HCT116 (cell line): ENCODE measurements around the gene TMEM131. TPM values are rescaled to one million over a fixed set of nuclear protein-coding genes. Genes with fewer than 3 reads are reported as not detected.

Source experiments
- ATAC-seq: fragments of 200-7000 bp; cut with Tn5 transposase; 2 replicates; pipeline ENCODE4 v1.9.1; 2020; ENCODE audit warnings: mild to moderate bottlenecking, moderate library complexity
- BruUV-seq: library from RNA; stranded (reverse); fragments of 400-500 nt; replicated peaks from 2 replicates; lab custom pipeline; 2021; lab: Mats Ljungman, UMichigan
- CTCF ChIA-PET: fragments of 300-600 bp; sonication (Branson Sonifier 250); formaldehyde crosslinking; loops from one replicate; lab custom pipeline; 2021; ENCODE audit warnings: antibody characterized with exemption; lab: Charles Lee
- POLR2A ChIA-PET: fragments of 300-600, 350-600 bp; sonication (Branson Sonifier 250); formaldehyde crosslinking; loops from one replicate; lab custom pipeline; 2021; ENCODE audit warnings: antibody characterized with exemption; lab: Charles Lee
- RAD21 ChIA-PET, 2 experiments: fragments of 300-600 bp; sonication (Branson Sonifier 250); formaldehyde crosslinking; loops; one replicate each; lab custom pipeline; 2023; ENCODE audit warnings: low total read pairs in 2 of 2; ENCODE audit not compliant: uncharacterized antibody in 2 of 2, unreplicated experiment in 2 of 2, low non-redundant PET in 1 of 2; lab: Charles Lee
- DNase-seq: peaks from one replicate; pipeline ENCODE4 v3.0.0-alpha.2; 2010; ENCODE audit warnings: low read depth, low spot score
- H2AFZ ChIP-seq: fragments of 200-600 bp; shearing (Covaris generic), sonication (generic); 2 replicates; pipeline ENCODE4 v1.6.1; 2017; ENCODE audit warnings: low read depth, mixed run types, mixed read lengths, antibody characterized with exemption, low read length; ENCODE audit not compliant: poor library complexity, severe bottlenecking
- H3K27ac ChIP-seq: 2 replicates; pipeline ENCODE4 v1.5.1; 2012; ENCODE audit warnings: low read depth, low read length
- H3K27me3 ChIP-seq: fragments of 200-600 bp; sonication (generic); 2 replicates; pipeline ENCODE4 v1.6.1; 2016; ENCODE audit warnings: mixed run types, low read length, mixed read lengths; ENCODE audit not compliant: insufficient read depth
- H3K36me3 ChIP-seq, 2 experiments: fragments of 200-500 bp in 1 of 2; fragments of 200-600 bp in 1 of 2; sonication (Bioruptor generic) in 1 of 2; sonication (generic) in 1 of 2; 2 replicates each; pipeline versions ENCODE4 v1.5.1 to v1.6.1; 2014 to 2016; ENCODE audit warnings: low read length in 2 of 2, inconsistent platforms in 1 of 2, mixed read lengths in 1 of 2, mixed run types in 1 of 2; ENCODE audit not compliant: insufficient read depth in 2 of 2, control insufficient read depth in 1 of 2
- H3K4me1 ChIP-seq, 2 experiments: fragments of 200-600 bp in 1 of 2; sonication (generic) in 1 of 2; 2 replicates each; pipeline versions ENCODE4 v1.5.1 to v1.6.1; 2012 to 2017; ENCODE audit warnings: low read length in 2 of 2, inconsistent platforms in 1 of 2, mild to moderate bottlenecking in 1 of 2, mixed read lengths in 1 of 2, mixed run types in 1 of 2, moderate library complexity in 1 of 2; ENCODE audit not compliant: insufficient read depth in 2 of 2, control insufficient read depth in 1 of 2
- H3K4me2 ChIP-seq: fragments of 200-600 bp; sonication (generic); 2 replicates; pipeline ENCODE4 v1.6.1; 2017; ENCODE audit warnings: mixed run types, low read length, mixed read lengths
- H3K4me3 ChIP-seq, 2 experiments: fragments of 200-600 bp in 1 of 2; sonication (generic) in 1 of 2; replicated peaks in 1 of 2; 2 replicates each; pipeline ENCODE4 v1.5.1; 2011 to 2016; ENCODE audit warnings: low read length in 2 of 2, control low read depth in 1 of 2, low read depth in 1 of 2, mild to moderate bottlenecking in 1 of 2, mixed read lengths in 1 of 2, mixed run types in 1 of 2
- H3K79me2 ChIP-seq: fragments of 200-600 bp; sonication (generic); 2 replicates; pipeline ENCODE4 v1.6.1; 2017; ENCODE audit warnings: mild to moderate bottlenecking, mixed run types, low read length, moderate library complexity, mixed read lengths; ENCODE audit not compliant: insufficient read depth
- H3K9ac ChIP-seq: fragments of 200-600 bp; sonication (generic); 2 replicates; pipeline ENCODE4 v1.6.1; 2016; ENCODE audit warnings: low read length, mixed read lengths
- H3K9me2 ChIP-seq: fragments of 200-600 bp; sonication (generic), shearing (Covaris generic); 2 replicates; pipeline ENCODE4 v1.6.1; 2017; ENCODE audit warnings: mixed run types, mild to moderate bottlenecking, moderate library complexity; ENCODE audit not compliant: insufficient read depth
- H3K9me3 ChIP-seq, 2 experiments: fragments of 200-500 bp in 1 of 2; fragments of 200-600 bp in 1 of 2; sonication (Bioruptor generic) in 1 of 2; sonication (generic) in 1 of 2; 2 replicates each; pipeline ENCODE4 v1.6.1; 2014 to 2017; ENCODE audit warnings: low read length in 2 of 2, mixed read lengths in 2 of 2, inconsistent platforms in 1 of 2, low read depth in 1 of 2, mild to moderate bottlenecking in 1 of 2, mixed run types in 1 of 2, moderate library complexity in 1 of 2; ENCODE audit not compliant: control insufficient read depth in 1 of 2, insufficient read depth in 1 of 2
- H4K20me1 ChIP-seq: fragments of 200-600 bp; sonication (generic), shearing (Covaris generic); 2 replicates; pipeline ENCODE4 v1.6.1; 2017; ENCODE audit warnings: mixed run types, mild to moderate bottlenecking, moderate library complexity; ENCODE audit not compliant: insufficient read depth
- ELF1 ChIP-seq: IDR thresholded peaks from 2 replicates; pipeline ENCODE4 v1.6.1; 2012; ENCODE audit warnings: low read depth, borderline replicate concordance
- EZH2 ChIP-seq: fragments of 200-600 bp; sonication (generic); IDR thresholded peaks from 2 replicates; pipeline ENCODE4 v1.6.1; 2017; ENCODE audit warnings: antibody characterized with exemption, mixed run types
- FOSL1 ChIP-seq: IDR thresholded peaks from 2 replicates; pipeline ENCODE4 v1.6.1; 2012; ENCODE audit warnings: low read depth
- JUND ChIP-seq: IDR thresholded peaks from 2 replicates; pipeline ENCODE4 v1.6.1; 2012
- POLR2A ChIP-seq: IDR thresholded peaks from 2 replicates; pipeline ENCODE4 v1.7.0; 2011; ENCODE audit warnings: borderline replicate concordance; ENCODE audit not compliant: insufficient read depth, insufficient read length; ENCODE audit errors: extremely low read depth
- SIN3A ChIP-seq: IDR thresholded peaks from 2 replicates; pipeline ENCODE4 v1.6.1; 2012; ENCODE audit warnings: low read depth
- TCF7L2 ChIP-seq: IDR thresholded peaks from 2 replicates; pipeline ENCODE4 v1.7.0; 2011; ENCODE audit warnings: borderline replicate concordance, inconsistent platforms; ENCODE audit not compliant: insufficient read depth, insufficient read length; ENCODE audit errors: extremely low read depth
- ZNF274 ChIP-seq: fragments of 200-500 bp; sonication (Bioruptor generic); IDR thresholded peaks from 2 replicates; pipeline ENCODE4 v1.6.1; 2014; ENCODE audit warnings: mild to moderate bottlenecking, low read depth, low read length, inconsistent platforms
- intact Hi-C: fragments of 100-400 bp; cut with micrococcal nuclease; formaldehyde crosslinking; loops from 2 replicates; pipeline ENCODE4 v1.10.0; 2022
- total RNA-seq: library from RNA; stranded (reverse); gene quantifications from one replicate; pipeline ENCODE4 v1.2.1, GENCODE V29; 2021; ENCODE audit not compliant: unreplicated experiment
- TF ChIP-seq, protein P1 (sequence below), 3 experiments: fragments of 200-600 bp in 1 of 3; sonication (generic) in 1 of 3; IDR thresholded peaks in 2 of 3; conservative IDR thresholded peaks in 1 of 3; 2 replicates each; pipeline ENCODE4 v1.5.1; 2012 to 2017; ENCODE audit warnings: low read depth in 2 of 3, low read length in 2 of 3, antibody characterized with exemption in 1 of 3, borderline replicate concordance in 1 of 3, control low read depth in 1 of 3, mild to moderate bottlenecking in 1 of 3, mixed read lengths in 1 of 3, mixed run types in 1 of 3, moderate library complexity in 1 of 3; ENCODE audit not compliant: insufficient read depth in 1 of 3
- TF ChIP-seq, protein P2 (sequence below): IDR thresholded peaks from 2 replicates; pipeline ENCODE4 v1.6.1; 2012
- TF ChIP-seq, protein P3 (sequence below): IDR thresholded peaks from 2 replicates; pipeline ENCODE4 v1.6.1; 2011; ENCODE audit warnings: mild to moderate bottlenecking, low read length, moderate library complexity; ENCODE audit not compliant: insufficient replicate concordance; ENCODE audit errors: extremely low read depth

Gene TMEM131
- total RNA-seq, 1 experiment from 2014 or later, result 51.5 TPM

DNA sequence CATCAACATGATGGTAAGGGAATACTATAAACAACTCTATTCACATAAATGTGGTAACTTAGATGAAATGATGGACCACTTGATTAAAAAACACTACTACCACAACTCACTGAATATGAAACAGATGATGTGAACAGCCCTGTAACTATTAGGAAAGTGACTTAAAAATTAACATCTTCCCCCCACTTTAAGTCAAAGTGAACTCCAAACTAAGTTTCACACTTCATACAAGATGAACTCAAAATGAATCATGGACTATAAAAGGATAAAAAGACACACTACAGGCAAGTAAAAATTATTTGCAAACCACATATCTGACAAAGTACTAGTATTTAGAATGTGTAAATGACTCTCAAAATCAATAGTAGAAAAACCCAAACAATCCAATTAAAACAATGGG lies 210.8 kb downstream of the TMEM131 start:
- Histone ChIP-seq H3K9me2 (no peaks in the 10 kb centered on the region), H4K20me1 (no peaks in the 10 kb centered on the region; the same call in 1 of the 2 replicates), H3K9me3 (no peaks in the 10 kb centered on the region), H3K27ac (no peak overlapping the region), H3K27me3 (no peaks in the 10 kb centered on the region), H3K4me2 (no peak overlapping the region), H3K36me3 (no peaks in the 10 kb centered on the region; a peak in 1 of 4 replicates), H3K9ac (no peak overlapping the region), H3K4me1 (no peaks in the 10 kb centered on the region), H3K4me3 (no peak overlapping the region), H3K79me2 (peaks cover 5% of the 10 kb centered on the region), H2AFZ (no peak overlapping the region)
- no peak for ATAC-seq
- ChIA-PET POLR2A (no interaction called here), CTCF (no interaction called here), RAD21 (no interaction called here)
- intact Hi-C loops, result no loop called here
- DNase-seq, result no peak
- TF ChIP-seq SIN3A (no peak), FOSL1 (no peak), JUND (no peak), ZNF274 (no peak), EZH2 (no peak), POLR2A (no peak), TCF7L2 (no peak), ELF1 (no peak)
- TF ChIP-seq, protein P1, sequence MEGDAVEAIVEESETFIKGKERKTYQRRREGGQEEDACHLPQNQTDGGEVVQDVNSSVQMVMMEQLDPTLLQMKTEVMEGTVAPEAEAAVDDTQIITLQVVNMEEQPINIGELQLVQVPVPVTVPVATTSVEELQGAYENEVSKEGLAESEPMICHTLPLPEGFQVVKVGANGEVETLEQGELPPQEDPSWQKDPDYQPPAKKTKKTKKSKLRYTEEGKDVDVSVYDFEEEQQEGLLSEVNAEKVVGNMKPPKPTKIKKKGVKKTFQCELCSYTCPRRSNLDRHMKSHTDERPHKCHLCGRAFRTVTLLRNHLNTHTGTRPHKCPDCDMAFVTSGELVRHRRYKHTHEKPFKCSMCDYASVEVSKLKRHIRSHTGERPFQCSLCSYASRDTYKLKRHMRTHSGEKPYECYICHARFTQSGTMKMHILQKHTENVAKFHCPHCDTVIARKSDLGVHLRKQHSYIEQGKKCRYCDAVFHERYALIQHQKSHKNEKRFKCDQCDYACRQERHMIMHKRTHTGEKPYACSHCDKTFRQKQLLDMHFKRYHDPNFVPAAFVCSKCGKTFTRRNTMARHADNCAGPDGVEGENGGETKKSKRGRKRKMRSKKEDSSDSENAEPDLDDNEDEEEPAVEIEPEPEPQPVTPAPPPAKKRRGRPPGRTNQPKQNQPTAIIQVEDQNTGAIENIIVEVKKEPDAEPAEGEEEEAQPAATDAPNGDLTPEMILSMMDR (IDR thresholded peaks at IDR 0.05 in 2 of 3, conservative IDR thresholded peaks at IDR 0.05 in 1 of 3; ENCODE audit: borderline replicate concordance in 1 of 3, insufficient read depth in 1 of 3, low read depth in 2 of 3, low read length in 2 of 3), result no peak
- TF ChIP-seq, protein P2, sequence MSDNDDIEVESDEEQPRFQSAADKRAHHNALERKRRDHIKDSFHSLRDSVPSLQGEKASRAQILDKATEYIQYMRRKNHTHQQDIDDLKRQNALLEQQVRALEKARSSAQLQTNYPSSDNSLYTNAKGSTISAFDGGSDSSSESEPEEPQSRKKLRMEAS, result no peak
- TF ChIP-seq, protein P3, sequence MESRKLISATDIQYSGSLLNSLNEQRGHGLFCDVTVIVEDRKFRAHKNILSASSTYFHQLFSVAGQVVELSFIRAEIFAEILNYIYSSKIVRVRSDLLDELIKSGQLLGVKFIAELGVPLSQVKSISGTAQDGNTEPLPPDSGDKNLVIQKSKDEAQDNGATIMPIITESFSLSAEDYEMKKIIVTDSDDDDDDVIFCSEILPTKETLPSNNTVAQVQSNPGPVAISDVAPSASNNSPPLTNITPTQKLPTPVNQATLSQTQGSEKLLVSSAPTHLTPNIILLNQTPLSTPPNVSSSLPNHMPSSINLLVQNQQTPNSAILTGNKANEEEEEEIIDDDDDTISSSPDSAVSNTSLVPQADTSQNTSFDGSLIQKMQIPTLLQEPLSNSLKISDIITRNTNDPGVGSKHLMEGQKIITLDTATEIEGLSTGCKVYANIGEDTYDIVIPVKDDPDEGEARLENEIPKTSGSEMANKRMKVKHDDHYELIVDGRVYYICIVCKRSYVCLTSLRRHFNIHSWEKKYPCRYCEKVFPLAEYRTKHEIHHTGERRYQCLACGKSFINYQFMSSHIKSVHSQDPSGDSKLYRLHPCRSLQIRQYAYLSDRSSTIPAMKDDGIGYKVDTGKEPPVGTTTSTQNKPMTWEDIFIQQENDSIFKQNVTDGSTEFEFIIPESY, result no peak
- no TSS peak for BruUV-seq
